GM18907 (cell line): ENCODE measurements around the gene PYCR2.
"Not testable (repeated sequence)": the region's sequence is repeated elsewhere in the genome, so short reads cannot be mapped to it uniquely, and the experiment has no call there.

Experiments
- ATAC-seq: cut with Tn5 transposase; IDR thresholded peaks from one replicate; pipeline ENCODE4 v1.9.1; 2021; ENCODE audit warnings: mild to moderate bottlenecking, moderate library complexity; ENCODE audit not compliant: unreplicated experiment

Gene PYCR2

DNA sequence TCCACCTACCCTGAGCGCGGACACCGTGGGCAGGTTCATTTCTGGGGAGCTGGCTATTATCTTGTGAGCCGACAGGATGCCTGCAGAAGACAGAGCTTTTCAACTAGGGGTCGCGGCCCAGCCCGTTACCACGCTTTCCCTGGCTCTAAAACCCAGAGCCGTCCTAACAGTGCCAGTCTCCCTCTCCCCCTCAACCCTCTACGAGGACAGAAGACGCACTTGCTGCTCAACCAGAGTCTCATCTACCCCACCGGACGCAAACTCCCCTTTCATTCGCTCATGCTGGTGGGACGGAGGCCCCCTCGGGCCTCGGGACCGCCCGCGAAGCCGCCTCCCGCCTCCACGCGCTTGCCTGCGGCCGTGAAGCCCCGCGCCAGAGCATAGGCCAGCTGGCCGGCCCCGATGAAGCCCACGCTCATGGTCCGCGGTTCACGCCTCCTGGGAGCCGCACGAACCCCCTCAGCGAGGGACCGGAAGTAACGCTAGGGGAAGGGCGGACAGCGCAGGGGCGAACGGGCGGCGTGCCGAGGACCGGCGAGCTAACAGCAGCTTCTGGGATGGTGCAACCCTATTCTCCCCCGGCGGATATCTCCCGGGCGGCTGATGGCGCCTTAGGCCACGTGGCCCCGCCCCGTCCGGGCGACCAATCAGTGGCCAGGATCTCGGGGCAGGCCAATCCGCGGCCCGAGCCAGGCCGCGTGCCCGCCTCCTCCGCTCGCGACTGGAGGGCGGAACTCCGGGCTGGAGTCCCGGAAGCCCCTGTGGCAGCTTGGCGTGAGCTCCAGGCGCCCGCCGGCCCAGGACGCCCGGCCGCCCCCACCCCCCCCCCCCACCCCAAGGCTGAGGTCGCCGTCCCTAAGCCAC is at the start of gene PYCR2:
PYCR2 (minus strand) TSS at position 559 of the 864 bp plus-strand sequence; CDS start at position 419, 140 bp downstream.
- ATAC-seq, result peak; percentile 98

GRCh38 chr1:225973158-225973557 is 49.1 kb upstream of the PYCR2 start:
- no peak for ATAC-seq

- ATAC-seq, result no peak
Measured at GRCh38 chr1:225972344-225973152, 48.5 kb upstream of the PYCR2 start.

DNA sequence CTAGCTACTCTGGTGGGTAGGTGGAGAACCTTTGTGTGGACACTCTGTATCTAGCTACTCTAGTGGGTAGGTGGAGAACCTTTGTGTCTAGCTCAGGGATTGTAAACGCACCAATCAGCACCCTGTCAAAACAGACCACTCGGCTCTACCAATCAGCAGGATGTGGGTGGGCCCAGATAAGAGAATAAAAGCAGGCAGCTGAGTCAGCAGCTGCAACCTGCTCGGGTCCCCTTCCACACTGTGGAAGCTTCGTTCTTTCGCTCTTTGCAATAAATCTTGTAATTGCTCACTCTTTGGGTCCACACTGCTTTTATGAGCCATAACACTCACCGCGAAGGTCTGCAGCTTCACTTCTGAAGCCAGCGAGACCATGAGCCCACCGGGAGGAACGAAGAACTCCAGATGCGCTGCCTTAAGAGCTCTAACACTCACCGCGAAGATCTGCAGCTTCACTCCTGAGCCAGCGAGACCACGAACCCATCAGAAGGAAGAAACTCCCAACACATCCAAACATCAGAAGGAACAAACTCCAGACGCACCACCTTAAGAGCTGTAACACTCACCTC is 46.6 kb upstream of the PYCR2 start:
- ATAC-seq, result not testable (repeated sequence)

DNA sequence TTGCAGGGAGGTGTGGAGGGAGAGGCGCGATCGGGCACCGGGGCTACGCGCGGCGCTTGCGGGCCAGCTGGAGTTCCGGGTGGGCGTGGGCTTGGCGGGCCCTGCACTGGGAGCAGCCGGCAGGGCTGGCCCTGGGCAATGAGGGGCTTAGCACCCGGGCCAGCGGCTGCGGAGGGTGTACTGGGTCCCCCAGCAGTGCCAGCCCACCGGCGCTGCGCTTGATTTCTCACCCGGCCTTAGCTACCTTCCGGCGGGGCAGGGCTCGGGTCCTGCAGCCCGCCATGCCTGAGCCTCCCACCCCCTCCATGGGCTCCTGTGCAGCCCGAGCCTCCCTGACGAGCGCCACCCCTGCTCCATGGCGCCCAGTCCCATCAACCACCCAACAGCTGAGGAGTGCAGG is 45.7 kb upstream of the PYCR2 start:
- ATAC-seq, result not testable (repeated sequence)

- no peak for ATAC-seq
Measured at GRCh38 chr1:225965231-225965630, 41.2 kb upstream of the PYCR2 start.

- no peak for ATAC-seq
Measured at GRCh38 chr1:225963735-225964530, 39.9 kb upstream of the PYCR2 start.

- no peak for ATAC-seq
Measured at GRCh38 chr1:225962440-225962975, 38.5 kb upstream of the PYCR2 start.

DNA sequence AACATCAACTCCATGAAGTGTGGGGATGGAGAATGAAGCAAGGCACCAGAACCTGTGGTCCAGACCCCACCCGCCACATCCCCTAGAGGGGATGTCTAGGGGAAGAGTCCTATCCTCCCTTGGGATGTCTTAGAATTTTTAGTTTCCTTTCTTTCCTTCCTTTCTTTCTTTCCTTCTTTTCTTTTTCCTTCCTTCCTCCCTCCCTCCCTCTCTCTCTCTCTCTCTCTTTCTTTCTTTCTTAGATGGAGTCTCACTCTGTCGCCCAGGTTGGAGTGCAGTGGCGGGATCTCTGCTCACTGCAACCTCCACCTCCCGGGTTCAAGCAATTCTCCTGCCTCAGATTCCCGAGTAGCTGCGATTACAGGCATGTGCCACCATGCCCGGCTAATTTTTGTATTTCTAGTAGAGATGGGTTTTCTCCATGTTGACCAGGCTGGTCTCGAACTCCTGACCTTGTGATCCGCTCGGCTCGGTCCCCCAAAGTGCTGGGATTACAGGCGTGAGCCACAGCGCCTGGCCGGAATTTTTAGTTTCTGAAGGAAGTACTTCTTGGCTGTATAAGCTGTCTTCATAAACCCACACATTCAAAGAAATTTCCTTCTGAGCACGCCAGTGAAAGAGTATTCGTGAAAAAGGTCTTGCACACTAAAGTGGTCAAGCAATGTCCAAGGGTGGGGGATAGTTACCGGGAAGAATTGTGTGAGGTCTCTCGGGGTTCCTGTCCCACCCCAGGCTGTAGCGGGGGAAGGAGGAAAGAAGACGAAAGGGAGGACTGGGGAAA is 37.8 kb upstream of the PYCR2 start:
- ATAC-seq, result no peak

DNA sequence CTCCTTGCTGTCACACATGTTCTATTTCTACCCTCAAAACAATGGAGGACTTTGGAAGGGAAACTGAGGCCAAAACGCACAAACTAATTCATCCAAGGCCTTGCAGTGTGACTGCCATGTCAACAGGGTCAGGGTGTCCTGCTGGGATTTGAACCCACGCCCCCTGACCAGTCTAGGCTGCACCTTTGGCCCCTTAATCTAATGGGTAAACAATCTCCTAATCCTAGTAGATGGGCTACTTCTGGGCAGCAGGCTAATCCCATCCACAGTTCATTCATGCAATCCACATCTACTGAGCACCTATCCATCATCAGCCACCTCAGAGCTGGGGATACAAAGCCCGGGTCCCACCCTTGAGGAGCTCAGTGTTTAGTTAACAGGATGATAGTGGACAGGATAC is 34.0 kb upstream of the PYCR2 start:
- ATAC-seq, result no peak

DNA sequence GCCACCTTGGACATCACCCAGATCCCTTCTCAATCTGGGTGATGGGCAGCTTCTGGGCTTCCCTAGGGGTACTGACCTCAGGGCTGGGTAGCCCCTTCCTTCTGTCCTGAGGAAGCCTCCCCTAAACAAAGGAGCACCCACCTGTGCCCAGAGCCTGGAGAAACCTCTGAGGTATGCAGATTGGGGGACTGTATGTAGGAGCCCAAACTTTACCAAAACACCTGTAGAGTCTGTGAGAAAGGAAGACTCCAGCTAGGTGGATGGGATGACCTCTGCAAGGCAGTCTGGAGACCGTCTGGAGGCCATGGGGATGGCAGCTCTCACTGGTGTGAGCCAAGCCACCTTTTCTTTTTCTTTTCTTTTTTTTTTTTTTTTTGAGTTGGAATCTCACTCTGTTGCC is 30.7 kb upstream of the PYCR2 start:
- ATAC-seq, result no peak

DNA sequence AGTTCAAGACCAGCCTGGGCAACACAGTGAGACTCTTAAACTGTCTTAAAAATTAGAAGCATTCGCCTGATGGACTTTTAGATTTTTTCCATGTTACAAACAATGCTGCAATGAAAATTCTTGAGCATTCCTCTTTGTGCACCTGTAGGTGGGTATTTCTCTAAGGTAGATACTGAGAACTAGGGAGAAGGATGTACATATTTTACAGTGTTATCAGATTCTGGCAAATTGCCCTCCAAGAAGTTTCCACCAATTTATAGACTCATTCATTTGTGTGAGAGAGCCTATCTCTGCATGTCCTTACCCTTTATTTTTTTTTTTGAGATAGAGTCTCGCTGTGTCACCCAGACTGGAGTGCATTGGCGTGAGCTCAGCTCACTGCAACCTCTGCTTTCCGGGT is 29.3 kb upstream of the PYCR2 start:
- no peak for ATAC-seq

DNA sequence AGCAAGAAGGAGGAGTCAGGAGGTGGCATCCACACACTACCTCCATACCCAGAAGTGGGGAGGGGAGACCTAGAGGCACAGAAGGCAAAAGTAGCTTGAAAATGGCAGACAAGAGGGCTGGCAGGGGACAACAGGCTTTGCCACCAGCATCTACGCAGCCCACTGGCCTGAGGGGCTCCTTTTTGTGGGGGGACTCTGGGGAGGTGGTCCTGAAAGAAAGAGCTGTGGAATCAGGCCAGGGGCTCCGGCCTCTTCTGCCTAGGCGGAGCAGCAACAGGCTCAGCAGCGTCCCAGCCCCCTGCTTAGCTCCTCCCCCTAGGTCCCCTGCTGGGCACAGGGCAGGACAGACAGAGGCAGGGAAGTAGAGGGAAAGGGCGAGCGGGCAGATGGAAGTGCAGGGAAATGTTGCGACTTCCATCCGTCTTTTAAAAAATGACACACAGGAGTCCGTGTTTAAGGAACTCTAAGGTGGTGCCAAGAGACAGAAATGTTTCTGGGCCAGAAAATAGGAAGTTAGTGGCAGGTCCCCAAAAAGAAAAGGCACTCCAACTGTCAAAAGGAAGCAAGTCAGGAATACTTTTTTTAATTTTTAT is 27.0 kb upstream of the PYCR2 start:
- ATAC-seq, result no peak

DNA sequence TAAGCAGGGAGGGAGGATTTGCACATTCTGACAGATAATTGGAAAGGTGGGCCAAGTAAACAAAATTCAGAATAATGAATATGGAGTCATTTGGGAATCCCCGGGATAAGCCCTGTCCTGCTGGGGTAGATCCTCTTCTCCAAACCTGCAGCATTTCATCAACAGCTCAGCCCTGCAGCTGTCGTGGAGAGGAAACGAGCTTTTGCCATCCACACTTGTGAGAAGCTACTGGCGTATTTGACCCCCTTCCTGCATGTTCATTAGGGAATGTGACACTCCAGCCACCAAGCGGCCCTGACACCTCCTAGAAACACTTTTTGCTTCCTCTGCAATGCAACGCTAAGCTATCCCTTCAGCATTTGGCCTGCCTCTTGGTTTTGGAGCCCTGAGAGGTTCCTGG is 25.0 kb upstream of the PYCR2 start:
- no peak for ATAC-seq

GRCh38 chr1:225946803-225947202 is 22.8 kb upstream of the PYCR2 start:
- no peak for ATAC-seq

DNA sequence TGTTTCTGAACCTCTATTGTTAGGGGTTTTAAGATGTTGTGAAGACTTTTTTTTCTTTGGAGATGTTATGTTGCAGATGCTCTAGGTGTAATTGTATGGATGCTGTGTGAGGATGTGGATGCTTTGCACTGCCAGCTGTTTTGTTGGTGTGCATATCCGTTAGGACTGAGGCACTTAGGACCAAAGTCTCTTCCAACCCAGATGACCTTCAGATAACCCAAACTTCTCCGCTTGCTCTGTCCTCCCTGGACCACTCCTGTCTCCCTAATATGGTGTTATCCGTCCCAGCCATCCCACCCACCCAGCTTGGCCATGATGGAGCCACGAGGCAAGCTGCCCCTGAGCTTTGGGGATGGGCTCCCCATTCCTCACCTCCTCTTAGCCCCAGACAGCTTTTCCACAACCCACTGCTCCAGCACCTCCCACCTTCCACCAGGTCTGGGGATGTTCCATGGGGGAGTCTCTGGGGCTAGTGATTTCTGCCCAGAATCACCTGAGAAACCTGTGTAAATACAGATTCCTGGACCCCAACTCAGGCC is 22.1 kb upstream of the PYCR2 start:
- ATAC-seq, result no peak

DNA sequence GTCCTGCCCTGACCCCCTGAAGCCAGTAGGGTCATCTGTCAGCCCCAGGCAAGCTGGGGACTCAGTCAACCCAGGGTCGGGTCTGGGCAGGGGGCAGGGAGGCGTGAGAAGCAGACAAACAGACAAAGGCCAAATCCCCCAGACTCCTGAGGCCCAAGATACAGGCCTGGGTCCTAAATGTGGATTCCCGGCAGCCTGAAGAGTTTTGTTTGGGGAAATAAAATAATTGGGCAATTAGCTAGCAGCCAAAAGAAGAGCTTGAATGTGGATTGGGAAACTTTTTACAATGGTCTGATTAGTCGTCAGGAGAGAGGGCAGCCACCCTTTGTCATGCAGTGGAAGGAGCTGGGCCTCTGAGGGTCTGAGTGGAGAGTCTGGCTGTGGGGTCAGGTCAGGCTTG is 21.5 kb upstream of the PYCR2 start:
- no peak for ATAC-seq

DNA sequence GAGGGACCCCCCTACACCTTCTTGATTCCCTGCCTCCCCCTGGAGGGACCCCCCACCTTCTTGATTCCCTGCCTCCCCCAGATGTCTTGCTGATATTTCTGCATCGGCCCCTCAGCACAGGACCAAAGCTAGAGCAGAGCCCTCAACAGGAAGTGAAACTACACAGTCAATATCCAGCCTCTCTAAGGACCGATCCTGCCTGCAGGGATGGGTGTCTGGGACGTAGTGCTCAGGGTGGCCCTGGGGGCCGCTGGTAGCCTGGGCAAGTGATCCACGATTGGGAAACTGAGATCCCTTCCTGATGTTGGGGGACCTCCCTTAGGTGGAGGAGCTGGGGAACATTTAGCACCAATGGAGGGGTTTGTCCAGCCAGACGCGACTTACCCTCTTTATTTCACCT is 20.9 kb upstream of the PYCR2 start:
- ATAC-seq, result peak; percentile 66

DNA sequence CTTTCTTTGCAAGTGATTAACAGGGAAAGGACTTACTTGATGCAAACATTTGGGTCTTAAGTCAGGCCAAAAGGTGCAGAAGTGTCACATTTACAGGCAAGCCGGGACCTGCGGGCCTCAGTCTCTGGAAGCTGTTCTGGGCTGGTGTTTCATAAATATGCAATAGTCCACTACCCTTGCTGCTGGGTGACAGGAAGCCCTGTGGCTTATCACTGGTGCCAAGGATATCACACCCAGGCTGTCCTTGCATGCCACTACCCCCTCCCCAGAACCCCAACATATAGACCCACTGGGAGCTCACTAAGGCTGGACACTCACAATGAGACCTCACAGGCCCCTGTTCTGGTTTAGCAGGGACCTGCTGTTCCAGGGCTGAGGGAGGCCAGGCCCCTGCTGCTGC is 20.3 kb upstream of the PYCR2 start:
- ATAC-seq, result no peak
